ENCODE data around the gene PTPN14.

- TF ChIP-seq CTCF (IDR thresholded peaks at IDR 0.05; ENCODE audit: poor library complexity, severe bottlenecking) (no peak), POLR2AphosphoS5 (IDR thresholded peaks at IDR 0.05) (no peak), EZH2 (IDR thresholded peaks at IDR 0.05; ENCODE audit: borderline replicate concordance, insufficient read depth, low read length, poor library complexity, severe bottlenecking) (no peak), RAD21 (conservative IDR thresholded peaks at IDR 0.05) (no peak), REST (IDR thresholded peaks at IDR 0.05; ENCODE audit: borderline replicate concordance) (no peak), EP300 (conservative IDR thresholded peaks at IDR 0.05; ENCODE audit: poor library complexity, severe bottlenecking) (no peak)
Measured at GRCh38 chr1:214461305-214461704, 90.1 kb downstream of the PTPN14 start.

Measured in neural cell (in vitro differentiated cells).